ENCODE measurements around the gene CMPK2.
"Not testable (repeated sequence)": the region's sequence is repeated elsewhere in the genome, so short reads cannot be mapped to it uniquely, and the experiment has no call there.

CMPK2 gene

DNA sequence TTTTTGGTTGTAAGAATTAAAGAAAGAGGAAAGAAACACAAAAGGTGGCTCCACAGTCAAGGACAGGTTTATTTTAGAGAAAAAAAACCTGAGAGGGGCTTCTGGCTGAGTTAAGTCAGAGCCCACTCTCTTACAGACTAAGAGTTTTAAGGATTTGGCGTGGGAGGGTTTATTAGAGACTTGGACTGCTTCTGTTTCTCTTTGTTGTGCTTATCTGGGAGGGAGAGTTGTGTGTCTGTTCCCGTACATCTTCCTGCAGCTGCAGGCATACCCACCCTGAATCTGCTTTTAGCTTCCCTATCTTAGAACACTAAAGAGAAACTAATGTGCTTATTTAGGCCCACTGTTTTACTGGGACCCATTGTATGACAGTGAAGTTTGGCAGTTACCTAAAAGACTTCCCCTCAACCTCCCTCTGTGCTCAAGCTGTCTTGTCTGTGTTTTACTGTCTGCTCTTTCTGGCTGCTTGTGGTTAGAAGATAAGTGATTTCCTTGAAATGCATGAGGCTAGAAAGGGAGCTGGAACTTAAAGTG, 14.6 kb upstream of the CMPK2 start:
- no peak for DNase-seq (ENCODE audit: low read depth)

DNA sequence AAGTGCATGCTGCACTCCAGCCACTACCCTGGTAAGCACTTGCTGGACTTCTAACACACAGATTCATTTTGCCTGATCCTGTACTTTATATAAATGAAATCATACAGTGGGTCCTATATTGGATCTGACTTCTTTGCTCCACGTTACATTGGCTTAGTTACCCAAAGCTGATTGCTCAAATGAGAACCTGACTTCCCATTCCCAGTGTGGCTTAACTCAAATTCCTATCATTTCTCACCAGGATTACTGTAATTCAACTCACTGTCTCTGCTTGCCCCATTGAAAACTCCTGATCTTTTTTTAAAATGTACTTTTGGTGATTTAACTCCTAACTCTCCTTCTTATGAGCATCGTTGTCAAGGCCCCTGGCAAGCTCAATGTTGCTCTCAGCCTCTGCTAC, 13.3 kb upstream of the CMPK2 start:
- DNase-seq (ENCODE audit: low read depth) = no peak

DNA sequence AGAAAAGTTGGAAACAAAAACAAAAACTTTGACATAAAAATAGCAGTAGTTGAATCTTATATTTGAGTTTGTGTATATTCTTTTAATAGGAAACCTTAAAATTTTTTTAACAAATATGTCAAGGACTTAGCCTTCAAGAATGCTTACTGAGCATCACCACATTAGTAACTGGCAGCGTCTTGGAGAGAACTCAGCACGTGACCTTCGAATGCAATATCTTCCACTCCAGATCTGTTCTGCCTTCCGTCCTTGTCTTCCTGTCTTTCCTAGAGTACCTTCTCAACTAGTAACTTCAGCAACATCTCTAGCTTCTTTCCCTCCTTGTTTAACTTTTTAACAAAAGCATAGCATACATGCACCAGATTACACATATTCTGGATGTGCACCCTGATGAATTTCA, 12.8 kb upstream of the CMPK2 start:
- no peak for DNase-seq (ENCODE audit: low read depth)

DNA sequence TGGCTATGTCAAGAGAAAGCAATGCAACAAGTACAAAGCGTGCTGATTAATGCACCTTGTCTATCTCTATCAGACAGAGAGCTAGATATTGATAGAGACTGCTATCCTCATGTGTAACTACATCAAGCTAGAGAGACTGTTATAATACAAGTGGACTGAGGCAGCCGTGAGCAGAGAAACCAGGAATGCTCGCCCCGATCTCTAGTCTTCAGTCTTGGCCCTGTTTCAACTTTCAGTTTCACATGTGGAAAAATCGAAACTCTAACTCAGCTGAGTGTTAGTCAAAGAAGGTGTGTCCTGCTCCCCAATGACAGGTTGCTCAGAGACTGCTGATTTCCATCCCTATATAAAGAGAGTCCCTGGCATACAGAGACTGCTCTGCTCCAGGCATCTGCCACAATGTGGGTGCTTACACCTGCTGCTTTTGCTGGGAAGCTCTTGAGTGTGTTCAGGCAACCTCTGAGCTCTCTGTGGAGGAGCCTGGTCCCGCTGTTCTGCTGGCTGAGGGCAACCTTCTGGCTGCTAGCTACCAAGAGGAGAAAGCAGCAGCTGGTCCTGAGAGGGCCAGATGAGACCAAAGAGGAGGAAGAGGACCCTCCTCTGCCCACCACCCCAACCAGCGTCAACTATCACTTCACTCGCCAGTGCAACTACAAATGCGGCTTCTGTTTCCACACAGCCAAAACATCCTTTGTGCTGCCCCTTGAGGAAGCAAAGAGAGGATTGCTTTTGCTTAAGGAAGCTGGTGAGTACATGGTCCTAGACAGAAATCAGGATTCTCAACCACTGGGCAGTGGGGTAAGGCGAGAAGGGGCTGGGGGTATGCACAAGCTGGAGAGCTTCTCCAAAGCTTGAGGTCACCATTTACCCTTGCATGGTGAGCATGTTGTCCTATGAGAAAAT, 11.9 kb upstream of the CMPK2 start, which contains the start of gene RSAD2:
Gene RSAD2 (plus strand): TSS at position 376 of the 903 bp plus-strand sequence. CDS start 24 bp downstream, at position 400.
- no peak for DNase-seq (ENCODE audit: low read depth)

DNA sequence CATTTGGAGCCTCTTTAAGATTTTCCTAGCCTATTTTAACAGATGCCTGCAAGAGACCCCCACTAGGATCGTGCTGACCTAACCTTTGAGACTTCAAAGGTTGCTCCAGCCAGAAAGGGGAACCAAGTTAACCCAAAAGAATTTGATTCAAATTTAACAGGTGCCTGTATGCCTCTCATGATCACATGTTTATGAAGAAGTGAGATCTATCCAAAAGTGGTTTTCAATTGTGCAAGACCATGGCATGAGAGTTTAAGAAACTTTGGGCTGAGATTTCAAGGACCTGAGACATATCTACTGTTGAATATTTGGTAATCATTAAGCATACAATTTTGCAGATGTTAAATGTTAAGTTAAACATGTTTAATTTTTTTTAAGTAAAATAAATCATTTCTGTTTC, 10.6 kb upstream of the CMPK2 start:
- DNase-seq (ENCODE audit: low read depth) = no peak

DNA sequence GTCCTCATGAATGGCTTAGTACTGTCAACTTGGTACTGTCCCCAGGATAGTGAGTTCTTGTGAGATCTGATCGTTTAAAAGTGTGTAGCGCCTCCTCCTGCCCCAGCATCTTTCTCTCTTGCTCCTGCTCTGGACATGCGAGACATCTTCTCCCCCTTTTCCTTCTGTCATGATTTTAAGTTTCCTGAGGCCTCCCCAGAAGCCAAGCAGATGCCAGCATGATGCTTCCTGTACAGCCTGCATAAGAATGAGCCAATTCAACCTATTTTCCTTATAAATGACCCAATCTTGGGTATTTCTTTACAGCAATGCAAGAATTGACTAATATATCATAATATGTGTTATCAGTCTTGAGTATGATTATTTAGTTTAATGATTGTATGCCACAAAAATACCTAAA, 8.3 kb upstream of the CMPK2 start:
- DNase-seq (ENCODE audit: low read depth) = no peak

DNA sequence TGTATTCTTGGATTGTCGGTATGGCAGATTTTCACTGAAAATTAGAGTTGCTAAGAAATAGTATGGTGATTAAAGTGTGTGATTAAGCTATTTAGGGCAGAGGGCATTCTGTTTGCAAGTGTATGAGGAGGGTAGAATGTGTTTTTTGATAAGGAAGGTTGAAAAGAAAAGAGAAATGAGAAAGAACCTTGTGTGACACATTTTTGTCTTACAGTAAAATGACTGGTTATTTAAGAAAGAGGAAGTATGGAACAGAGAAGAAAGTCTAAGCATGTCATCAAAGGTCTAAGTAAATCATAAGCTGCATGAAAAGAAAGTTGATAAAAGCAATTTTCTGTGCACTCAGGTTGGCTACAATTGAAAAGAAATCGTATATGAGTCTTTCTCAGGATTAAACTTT, 6.7 kb upstream of the CMPK2 start:
- DNase-seq (ENCODE audit: low read depth) = no peak

DNA sequence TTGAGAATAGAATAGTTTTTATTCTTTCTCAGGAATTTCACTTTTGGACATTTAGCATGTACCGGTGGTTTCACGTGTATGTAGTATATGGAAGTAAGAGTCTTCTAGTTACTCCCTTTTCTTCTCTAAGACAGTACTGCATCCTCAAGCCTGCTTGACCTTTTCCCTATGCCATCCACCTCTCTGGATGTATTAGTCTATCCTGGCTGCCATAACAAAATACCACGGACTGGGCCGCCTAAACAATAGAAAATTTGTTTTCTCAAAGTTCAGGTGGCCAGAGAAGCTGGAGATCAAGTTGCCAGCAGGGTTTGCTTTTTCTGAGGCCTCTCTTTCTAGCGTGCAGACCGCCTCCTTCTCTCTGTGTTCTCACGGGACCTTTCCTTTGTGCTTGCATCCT, 1.3 kb upstream of the CMPK2 start:
- no peak for DNase-seq (ENCODE audit: low read depth)

DNA sequence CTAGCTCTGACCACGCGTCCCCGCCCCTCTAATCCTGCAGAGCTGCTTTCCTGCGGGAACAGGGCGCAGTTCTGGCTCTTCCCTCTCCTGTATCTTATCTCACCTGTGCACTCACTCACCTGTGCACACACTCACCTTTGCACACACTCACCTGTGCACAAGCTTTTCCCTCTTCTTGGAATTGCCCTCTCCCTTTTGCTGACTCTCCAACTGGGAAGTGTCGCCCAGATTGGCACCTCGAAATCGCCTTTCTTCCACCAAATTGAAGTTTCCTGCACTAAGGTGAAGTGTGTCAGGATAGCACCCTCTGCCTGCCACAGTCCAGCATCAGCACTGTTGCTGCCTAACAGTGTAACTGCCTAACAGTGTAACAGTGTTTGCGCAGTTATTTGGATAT, 566 bp upstream of the CMPK2 start:
- no peak for DNase-seq (ENCODE audit: low read depth)

DNA sequence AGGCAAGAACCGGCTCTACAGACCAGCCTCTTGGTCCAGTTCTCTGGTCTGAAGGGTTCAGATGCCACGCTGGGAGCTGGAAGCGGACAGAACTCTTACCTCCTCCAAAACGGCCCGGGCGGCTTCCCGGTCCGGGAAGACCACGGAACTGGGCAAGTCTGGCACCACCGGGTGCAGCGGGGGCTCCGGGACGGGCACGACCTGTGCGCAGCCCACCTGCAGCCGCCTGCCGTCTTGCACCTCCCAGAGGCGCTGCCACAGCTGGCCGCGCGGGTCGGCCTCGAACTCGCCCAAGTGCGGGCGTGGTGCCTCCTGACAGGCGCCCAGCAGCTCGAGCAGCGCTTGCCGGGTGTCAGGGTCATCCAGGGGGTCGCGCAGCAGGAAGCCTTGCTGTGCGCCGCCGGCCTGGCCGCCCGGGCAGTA, 773 bp downstream of the CMPK2 start:
- DNase-seq (ENCODE audit: low read depth) = no peak

DNA sequence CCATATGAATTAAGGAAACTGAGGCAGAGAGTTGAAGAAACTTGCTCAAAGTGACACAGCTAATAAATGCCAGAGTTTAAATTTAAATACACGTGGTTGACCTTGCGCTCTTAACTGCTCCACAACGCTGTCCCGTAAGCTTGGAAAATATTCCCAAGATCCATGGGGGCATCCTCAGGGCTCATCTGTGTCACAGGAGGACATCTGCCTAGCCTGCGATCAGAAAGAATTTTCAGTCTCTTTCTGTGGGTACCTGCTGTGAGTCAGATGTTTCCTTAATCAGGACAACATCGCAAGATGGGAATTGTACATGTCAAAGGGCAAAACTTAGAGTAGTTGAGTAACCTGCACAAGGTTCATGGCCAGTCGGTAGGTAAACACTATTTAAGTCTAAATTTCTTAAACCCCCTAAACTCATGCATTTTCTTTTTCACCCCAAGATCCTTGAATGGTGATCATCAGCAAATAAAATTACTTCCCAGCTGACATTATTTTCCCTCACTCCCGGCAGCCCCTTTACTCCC, 1.4 kb downstream of the CMPK2 start:
- no peak for DNase-seq (ENCODE audit: low read depth)

DNA sequence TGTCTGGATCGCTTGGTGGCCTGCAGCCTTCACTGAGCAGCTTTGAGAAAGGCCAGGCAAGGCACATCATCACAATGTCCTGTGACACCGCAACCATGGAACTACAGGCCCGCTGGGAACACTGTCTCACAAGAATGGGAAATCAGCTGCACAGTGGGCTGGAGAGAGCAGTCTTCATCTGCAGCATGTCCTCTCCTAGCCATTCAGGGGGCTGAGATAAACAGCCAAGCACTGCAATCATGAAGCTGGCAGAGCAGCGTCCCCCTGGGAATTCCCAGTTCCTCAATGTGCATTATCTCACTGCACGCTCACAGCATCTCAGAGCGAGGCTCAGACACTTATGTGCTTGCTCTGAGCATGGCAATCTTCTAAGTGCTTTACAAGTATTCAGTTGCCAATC, 1.9 kb downstream of the CMPK2 start:
- DNase-seq (ENCODE audit: low read depth) = no peak

DNA sequence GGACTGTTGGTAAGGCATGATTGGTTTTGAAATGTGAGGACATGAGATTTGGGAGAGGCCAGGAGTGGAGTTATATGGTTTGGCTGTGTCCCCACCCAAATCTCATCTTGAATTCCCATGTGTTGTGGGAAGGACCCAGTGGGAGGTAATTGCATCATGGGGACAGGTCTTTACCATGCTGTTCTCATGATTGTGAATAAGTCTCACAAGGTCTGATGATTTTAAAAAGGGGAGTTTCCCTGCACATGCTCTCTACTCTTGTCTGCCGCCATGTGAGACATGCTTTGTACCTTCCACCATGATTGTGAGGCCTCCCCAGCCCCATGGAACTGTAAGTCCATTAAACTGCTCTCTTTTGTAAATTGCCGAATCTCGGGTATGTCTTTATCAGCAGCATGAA, 5.4 kb downstream of the CMPK2 start:
- no peak for DNase-seq (ENCODE audit: low read depth)

DNA sequence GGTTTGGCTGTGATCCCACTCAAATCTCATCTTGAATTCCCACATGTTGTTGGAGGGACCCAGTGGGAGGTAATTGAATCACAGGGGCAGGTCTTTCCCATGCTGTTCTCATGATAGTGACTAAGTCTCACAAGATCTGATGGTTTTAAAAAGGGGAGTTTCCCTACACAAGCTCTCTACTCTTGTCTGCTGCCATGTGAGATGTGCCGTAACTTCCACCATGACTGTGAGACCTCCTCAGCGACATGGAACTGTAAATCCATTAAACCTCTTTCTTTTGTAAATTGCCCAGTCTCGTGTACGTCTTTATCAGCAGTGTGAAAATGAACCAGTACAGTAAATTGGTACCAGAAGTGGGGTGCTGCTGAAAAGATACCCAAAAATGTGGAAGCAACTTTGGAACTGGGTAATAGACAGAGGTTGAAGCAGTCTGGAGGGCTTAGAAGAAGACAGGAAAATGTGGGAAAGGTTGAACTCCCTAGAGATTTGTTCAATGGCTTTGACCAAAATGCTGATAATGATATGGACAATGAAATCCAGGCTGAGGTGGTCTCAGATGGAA, 7.2 kb downstream of the CMPK2 start:
- DNase-seq (ENCODE audit: low read depth) = not testable (repeated sequence)

DNA sequence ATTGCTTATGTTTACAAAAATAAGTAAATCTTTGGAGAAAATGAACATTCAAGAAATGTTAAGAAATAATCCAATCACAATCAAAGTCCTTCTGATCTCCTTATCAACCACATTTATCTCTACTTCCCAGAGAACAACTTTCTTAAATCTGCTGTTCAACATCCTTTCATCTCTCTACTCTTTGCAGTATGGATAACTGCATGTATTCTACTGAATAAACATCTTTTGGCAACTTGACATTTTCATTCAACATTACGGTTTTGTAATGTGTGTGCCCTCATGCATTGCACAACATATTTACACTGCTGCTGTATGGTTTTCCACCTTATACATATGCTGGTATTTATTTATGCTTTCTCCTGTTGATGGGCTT, 9.2 kb downstream of the CMPK2 start:
- DNase-seq (ENCODE audit: low read depth) = no peak

DNA sequence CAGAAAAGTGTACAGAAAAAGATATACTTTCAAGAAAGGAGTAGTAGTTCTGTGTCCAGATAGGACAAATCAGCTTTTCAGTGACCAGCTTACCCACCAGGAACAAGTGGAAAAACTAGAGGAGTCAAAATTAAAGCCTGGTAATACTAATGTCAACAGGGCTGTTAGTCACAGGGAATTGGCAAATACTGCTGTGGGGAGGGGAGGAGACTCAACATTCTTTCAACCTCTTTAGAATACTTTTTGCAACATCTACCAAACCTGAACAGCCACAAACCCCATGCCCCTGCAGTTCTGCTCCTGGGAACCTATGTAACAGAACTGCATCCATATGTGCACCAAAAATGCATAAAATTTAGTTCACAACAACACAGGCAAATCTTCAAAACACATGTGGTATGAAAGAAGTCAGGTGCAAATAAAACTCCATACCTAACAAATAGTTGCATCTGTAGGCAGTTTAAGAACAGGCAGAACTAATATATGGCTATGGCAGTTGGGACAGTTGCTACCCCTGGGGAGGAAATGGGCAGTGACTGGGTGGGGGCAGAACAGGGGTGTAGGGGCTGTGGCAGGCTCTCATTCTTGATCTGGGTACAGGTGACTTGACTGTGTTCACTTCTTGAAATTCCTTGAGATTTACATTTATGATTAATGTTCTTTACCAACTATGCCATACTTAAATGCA, 9.7 kb downstream of the CMPK2 start:
- no peak for DNase-seq (ENCODE audit: low read depth)

DNA sequence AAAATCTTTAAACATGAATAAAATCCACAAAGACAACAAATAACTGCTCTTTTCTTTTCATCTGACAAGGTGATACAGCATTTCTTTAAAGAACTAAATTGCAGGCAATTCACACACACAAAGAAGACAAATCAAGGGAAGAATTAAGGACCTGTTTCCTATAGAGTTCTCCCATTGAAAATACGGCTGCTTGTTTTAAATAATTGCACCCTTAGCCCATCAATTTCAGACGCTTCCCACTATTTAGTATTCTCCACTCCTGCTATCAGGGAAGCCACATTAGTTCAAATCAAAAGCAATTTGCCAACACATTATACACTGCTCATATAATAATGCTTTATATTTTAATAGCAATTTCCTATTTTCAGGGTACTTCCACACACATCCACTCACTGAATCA, 11.3 kb downstream of the CMPK2 start:
- no peak for DNase-seq (ENCODE audit: low read depth)

DNA sequence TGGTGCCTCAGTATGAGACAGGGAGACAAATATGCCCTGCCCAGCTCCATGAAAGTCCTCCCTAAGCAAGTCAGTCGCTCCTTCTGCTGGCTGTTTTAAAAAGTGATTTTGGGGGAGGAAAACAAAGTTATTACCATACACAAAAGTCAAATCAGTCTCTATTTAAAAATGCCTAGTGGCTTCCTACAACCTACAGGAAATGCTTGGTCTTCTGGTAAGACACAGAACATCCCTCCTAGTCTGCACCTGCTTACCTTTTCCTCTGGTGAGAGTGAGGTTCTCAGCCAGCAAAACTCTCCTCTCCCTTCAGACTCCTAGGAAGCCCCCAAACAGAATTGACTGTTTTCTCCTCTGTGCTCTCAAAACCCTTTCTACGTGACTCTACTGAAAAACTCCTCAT, 13.5 kb downstream of the CMPK2 start:
- no peak for DNase-seq (ENCODE audit: low read depth)

DNA sequence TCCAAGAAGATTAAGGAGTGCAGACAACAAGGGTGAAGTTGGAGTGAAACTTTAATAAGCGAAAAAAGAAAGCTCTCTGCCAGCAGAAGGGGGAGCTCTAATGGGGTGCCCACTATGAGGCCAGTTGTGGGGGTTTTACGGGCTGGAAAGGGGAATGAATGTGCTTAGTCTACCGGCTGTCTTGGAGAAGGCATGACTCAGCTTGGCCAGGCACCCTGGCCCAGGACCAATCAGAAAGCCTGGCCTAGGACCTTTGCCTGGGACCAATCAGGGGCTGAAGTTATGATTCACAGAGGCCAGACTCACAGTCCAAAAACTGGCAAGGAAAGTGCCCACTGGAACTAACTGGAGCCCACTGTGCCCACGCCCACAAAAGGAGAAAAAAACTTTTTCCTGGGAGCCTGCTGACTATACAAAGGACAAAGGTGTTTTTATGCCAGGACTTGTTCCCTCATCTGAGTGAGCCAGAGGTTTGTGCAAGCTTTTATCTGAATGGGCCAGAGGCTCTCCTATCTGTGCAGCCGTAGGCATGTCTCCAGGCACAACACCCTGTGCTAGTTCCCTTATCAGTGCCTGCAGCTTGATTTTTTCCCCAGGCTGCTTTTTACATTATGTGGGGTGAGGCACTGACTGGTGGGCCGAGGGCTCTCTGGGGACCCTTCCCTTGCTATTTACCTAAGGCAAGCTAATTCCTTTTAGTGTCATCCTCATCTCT, 18.6 kb downstream of the CMPK2 start:
- no peak for DNase-seq (ENCODE audit: low read depth)

DNA sequence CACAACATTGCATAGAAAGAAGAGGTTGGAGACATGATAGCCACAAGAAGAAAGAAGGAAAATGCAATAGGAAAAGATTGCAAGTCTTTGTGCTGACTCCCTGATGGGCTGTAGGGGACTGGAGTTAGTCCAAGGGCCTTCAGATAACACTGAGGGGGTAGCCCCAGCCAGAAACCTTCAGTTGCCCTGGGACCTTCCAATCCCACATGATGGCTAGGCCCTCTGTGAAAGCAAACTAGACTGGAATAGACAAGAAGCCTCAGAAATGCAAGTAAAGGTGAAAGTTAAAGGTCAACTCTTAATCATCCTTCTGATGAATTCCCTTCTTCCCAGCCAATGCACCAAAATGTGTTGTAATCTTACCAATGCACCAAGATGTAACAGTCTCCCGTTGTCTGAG, 19.2 kb downstream of the CMPK2 start:
- no peak for DNase-seq (ENCODE audit: low read depth)

DNA sequence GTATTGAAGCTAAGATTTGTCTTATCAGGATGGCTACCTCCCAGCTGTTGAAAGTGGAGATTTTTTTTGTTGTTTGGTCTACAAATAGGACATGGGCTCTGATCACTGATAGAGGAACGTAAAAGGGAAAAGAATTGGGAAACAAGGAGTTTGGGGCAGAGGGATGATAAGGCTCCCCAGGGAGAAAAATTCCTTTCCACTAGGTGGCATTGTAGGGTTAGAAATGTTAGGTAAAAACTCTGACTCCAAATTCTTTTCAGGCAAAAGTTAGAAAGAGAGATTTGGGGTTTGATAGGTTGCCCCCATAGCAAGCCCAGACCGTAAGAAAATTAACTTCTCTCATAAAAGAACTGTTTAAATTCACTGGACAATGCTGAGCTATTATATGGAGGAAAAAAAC, 19.8 kb downstream of the CMPK2 start:
- DNase-seq (ENCODE audit: low read depth) = no peak

DNA sequence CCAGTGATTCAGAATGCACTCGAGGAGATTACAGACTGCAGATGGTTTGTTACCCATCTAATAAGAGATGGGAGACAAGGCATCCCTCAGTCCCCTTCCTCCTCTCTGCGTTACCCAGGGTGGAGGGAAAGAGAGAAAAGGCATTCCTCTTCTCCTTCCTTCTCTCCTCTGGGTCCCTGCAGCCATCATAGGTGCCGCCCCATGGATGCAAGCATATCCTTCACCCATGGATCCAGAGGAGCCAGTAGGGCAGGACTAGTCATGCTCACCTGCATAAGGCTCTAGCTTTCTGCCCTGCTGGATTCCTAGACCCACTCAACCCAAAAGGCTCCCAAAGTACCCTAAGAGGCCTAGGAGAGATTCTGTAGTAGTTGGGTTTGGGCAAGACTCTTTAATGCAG, 20.4 kb downstream of the CMPK2 start:
- DNase-seq (ENCODE audit: low read depth) = no peak

All from activated T-cell treated with anti-CD3 and anti-CD28 coated beads for 48 hours (primary cell).